HAP-1 (cell line): ENCODE data around the gene CRADD.
"Not testable (repeated sequence)": the region's sequence is repeated elsewhere in the genome, so short reads cannot be mapped to it uniquely, and the experiment has no call there.

Experiments used
- DNase-seq, 2 experiments: peaks; one replicate each; pipeline ENCODE4 v3.0.0-alpha.2; 2016 to 2020; ENCODE audit warnings: low spot score in 2 of 2
- H3K27me3 ChIP-seq: fragments of 250-450 bp; sonication (Bioruptor Pico); 2 replicates; pipeline ENCODE4 v1.5.1; 2020; ENCODE audit warnings: low read depth, mild to moderate bottlenecking, moderate library complexity
- H3K36me3 ChIP-seq: fragments of 250-450 bp; sonication (Bioruptor Pico); replicated peaks from 2 replicates; pipeline ENCODE4 v1.5.1; 2020; ENCODE audit warnings: mild to moderate bottlenecking
- H3K4me1 ChIP-seq: fragments of 250-450 bp; sonication (Bioruptor Pico); 2 replicates; pipeline ENCODE4 v1.5.1; 2020; ENCODE audit warnings: mild to moderate bottlenecking
- H3K4me3 ChIP-seq: fragments of 250-450 bp; sonication (Bioruptor Pico); 2 replicates; pipeline ENCODE4 v1.5.1; 2020; ENCODE audit warnings: mild to moderate bottlenecking, moderate library complexity
- H3K9me3 ChIP-seq: fragments of 250-450 bp; sonication (Bioruptor Pico); 2 replicates; pipeline ENCODE4 v1.5.1; 2020; ENCODE audit warnings: mild to moderate bottlenecking, moderate library complexity
- in situ Hi-C: fragments of 300-500 bp; cut with MboI; formaldehyde crosslinking; loops from 3 replicates; pipeline ENCODE4 v1.14.3; 2020; ENCODE audit warnings: low sequenced_read_pairs, inconsistent platforms, mixed read lengths

Gene CRADD

GRCh38 chr12:93882763-93883162 is 205.6 kb downstream of the CRADD start:
- in situ Hi-C loops: no loop called here
- Histone ChIP-seq H3K36me3 (no peaks in the 10 kb centered on the region), H3K4me3 (no peak overlapping the region), H3K27me3 (no peaks in the 10 kb centered on the region), H3K9me3 (no peaks in the 10 kb centered on the region), H3K4me1 (no peaks in the 10 kb centered on the region)
- DNase-seq: no peak

GRCh38 chr12:93883436-93884154 is 206.4 kb downstream of the CRADD start:
- no peaks in the 10 kb centered on the region for H3K4me1 ChIP-seq
- H3K9me3 ChIP-seq: no peaks in the 10 kb centered on the region
- no peaks in the 10 kb centered on the region for H3K27me3 ChIP-seq
- in situ Hi-C loops: no loop called here
- H3K36me3 ChIP-seq: no peaks in the 10 kb centered on the region
- DNase-seq: no peak
- no peak overlapping the region for H3K4me3 ChIP-seq

- Histone ChIP-seq H3K36me3 (no peaks in the 10 kb centered on the region), H3K4me1 (no peaks in the 10 kb centered on the region), H3K27me3 (no peaks in the 10 kb centered on the region), H3K4me3 (no peak overlapping the region), H3K9me3 (no peaks in the 10 kb centered on the region)
- in situ Hi-C loops: no loop called here
- DNase-seq: no peak
Observed at GRCh38 chr12:93884794-93885460, 207.8 kb downstream of the CRADD start.

- DNase-seq, H3K4me3 ChIP-seq, H3K27me3 ChIP-seq, H3K36me3 ChIP-seq, in situ Hi-C loops, H3K9me3 ChIP-seq, H3K4me1 ChIP-seq: not testable (repeated sequence)
Observed at GRCh38 chr12:93885973-93886532, 208.9 kb downstream of the CRADD start.

GRCh38 chr12:93886533-93887511 is 209.6 kb downstream of the CRADD start:
- H3K9me3 ChIP-seq: no peaks in the 10 kb centered on the region
- H3K4me1 ChIP-seq: no peaks in the 10 kb centered on the region
- H3K36me3 ChIP-seq: no peaks in the 10 kb centered on the region
- DNase-seq: no peak
- no peaks in the 10 kb centered on the region for H3K27me3 ChIP-seq
- in situ Hi-C loops: no loop called here
- no peak overlapping the region for H3K4me3 ChIP-seq

- no peak for DNase-seq
- in situ Hi-C loops: no loop called here
- Histone ChIP-seq H3K36me3 (no peaks in the 10 kb centered on the region), H3K4me3 (no peak overlapping the region), H3K9me3 (no peaks in the 10 kb centered on the region), H3K27me3 (no peaks in the 10 kb centered on the region), H3K4me1 (peaks cover 11% of the 10 kb centered on the region)
Observed at GRCh38 chr12:93888964-93889363, 211.8 kb downstream of the CRADD start.

GRCh38 chr12:93889516-93890212 is 212.5 kb downstream of the CRADD start:
- Histone ChIP-seq H3K9me3 (no peaks in the 10 kb centered on the region), H3K36me3 (no peaks in the 10 kb centered on the region), H3K4me1 (peaks cover 11% of the 10 kb centered on the region), H3K27me3 (no peaks in the 10 kb centered on the region), H3K4me3 (no peak overlapping the region)
- DNase-seq: no peak
- in situ Hi-C loops: no loop called here

- in situ Hi-C loops: no loop called here
- H3K4me3 ChIP-seq: no peak overlapping the region
Observed at GRCh38 chr12:93892423-93893268, 215.5 kb downstream of the CRADD start.

GRCh38 chr12:93894391-93895088 is 217.4 kb downstream of the CRADD start:
- H3K27me3 ChIP-seq: no peaks in the 10 kb centered on the region
- no peak for DNase-seq
- H3K4me1 ChIP-seq: peaks cover 11% of the 10 kb centered on the region
- in situ Hi-C loops: no loop called here
- no peak overlapping the region for H3K4me3 ChIP-seq
- H3K36me3 ChIP-seq: no peaks in the 10 kb centered on the region
- H3K9me3 ChIP-seq: no peaks in the 10 kb centered on the region

More at GRCh38 chr12:93892423-93893268, 215.5 kb downstream of the CRADD start:
- DNase-seq: peak; percentile 18 to 22
- no peaks in the 10 kb centered on the region for H3K9me3 ChIP-seq
- peaks cover 11% of the 10 kb centered on the region for H3K4me1 ChIP-seq
- H3K36me3 ChIP-seq: no peaks in the 10 kb centered on the region
- no peaks in the 10 kb centered on the region for H3K27me3 ChIP-seq

- Histone ChIP-seq H3K4me3 (no peak overlapping the region), H3K36me3 (no peaks in the 10 kb centered on the region), H3K4me1 (peaks cover 11% of the 10 kb centered on the region), H3K27me3 (no peaks in the 10 kb centered on the region), H3K9me3 (no peaks in the 10 kb centered on the region)
- no peak for DNase-seq
- in situ Hi-C loops: no loop called here
Observed at GRCh38 chr12:93895089-93895445, 217.9 kb downstream of the CRADD start.

GRCh38 chr12:93896427-93896826 is 219.3 kb downstream of the CRADD start:
- H3K36me3 ChIP-seq: no peaks in the 10 kb centered on the region
- H3K9me3 ChIP-seq: no peaks in the 10 kb centered on the region
- in situ Hi-C loops: no loop called here
- peaks cover 11% of the 10 kb centered on the region for H3K4me1 ChIP-seq
- no peak overlapping the region for H3K4me3 ChIP-seq
- no peaks in the 10 kb centered on the region for H3K27me3 ChIP-seq
- DNase-seq: no peak

GRCh38 chr12:93896952-93897351 is 219.8 kb downstream of the CRADD start:
- Histone ChIP-seq H3K4me3 (no peak overlapping the region), H3K4me1 (peaks cover 11% of the 10 kb centered on the region), H3K27me3 (no peaks in the 10 kb centered on the region), H3K36me3 (no peaks in the 10 kb centered on the region), H3K9me3 (no peaks in the 10 kb centered on the region)
- in situ Hi-C loops: no loop called here
- DNase-seq: no peak
